Activated CD4-positive, alpha-beta T cell treated with anti-CD3 and anti-CD28 coated beads for 24 hours (primary cell): ENCODE measurements around the gene DMAC2L.
"Not testable (repeated sequence)": the region's sequence is repeated elsewhere in the genome, so short reads cannot be mapped to it uniquely, and the experiment has no call there.

Experiments
- DNase-seq, 2 donors: peaks; one replicate each; pipeline ENCODE4 v3.0.0-alpha.2; 2020; ENCODE audit warnings: low read depth in 2 of 2

Gene DMAC2L

DNA sequence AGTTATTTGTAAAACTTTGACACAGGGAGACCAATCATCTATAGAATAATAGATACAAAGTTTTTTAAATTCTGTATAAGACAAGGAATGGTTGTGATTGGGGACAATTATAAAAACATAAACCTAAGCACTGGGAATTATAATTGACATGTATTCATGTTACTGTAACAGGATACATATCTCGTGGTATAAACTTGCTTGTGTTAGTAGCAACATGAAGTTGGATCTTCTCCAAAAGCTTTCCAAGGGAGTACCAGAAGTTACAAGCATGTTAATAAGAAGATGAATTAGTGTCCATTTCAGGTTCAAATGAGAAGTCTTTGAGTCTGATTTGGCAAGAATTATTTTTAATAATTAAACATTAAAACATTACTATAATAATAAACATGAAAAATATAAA, 42.4 kb downstream of the DMAC2L start:
- no peak for DNase-seq

DNA sequence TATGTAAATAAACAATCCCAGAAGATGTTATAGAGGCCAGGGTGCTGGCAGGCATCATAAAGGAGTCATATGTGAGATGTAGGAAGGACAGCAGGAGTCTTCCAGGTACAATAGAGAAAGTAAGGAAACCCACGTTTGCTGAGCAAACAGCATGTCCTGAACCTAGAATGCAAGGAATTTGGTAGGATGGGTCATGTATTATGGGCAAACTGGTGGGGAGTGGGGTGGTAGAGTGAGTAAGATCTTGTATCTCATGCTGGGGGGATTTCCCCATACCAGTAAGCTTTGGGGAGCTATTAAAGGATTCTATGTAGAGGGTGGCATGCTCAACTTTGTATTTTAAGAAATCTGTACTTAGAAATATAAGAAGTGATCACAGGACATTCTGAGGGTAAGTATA, 43.6 kb downstream of the DMAC2L start:
- DNase-seq, result no peak

DNA sequence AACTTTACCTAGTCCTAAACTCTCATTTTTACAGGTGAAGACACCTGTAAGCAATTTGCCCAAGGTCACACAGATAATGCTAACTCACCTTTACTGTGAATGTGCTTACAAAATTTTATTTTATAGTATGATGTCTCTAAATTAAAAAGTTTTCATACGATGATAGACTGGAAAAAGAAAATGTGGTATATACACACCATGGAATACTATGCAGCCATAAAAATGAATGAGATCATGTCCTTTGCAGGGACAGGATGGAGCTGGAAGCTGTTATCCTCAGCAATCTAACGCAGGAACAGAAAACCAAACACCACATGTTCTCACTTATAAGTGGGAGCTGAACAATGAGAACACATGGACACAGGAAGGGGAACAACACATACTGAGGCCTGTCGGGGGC, 44.2 kb downstream of the DMAC2L start:
- not testable (repeated sequence) for DNase-seq

DNA sequence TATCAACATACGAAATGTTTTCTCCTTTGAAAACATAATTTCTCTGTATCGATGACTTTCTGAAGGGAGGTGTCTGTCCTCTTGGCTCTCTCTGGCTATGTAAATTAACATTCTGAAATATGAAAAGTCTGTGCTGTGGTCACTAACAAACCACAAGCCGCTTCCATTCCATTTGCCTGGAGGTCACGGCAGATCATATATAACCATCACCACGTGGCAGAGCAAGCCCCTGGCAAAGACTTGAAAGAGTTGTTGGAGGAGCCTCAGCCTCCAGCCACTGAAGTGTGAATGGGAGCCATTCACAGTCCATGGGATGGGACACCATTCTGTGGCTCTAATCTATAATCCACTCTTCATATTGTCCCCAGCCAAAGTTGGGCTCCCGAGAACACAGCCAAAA, 45.0 kb downstream of the DMAC2L start:
- no peak for DNase-seq

DNA sequence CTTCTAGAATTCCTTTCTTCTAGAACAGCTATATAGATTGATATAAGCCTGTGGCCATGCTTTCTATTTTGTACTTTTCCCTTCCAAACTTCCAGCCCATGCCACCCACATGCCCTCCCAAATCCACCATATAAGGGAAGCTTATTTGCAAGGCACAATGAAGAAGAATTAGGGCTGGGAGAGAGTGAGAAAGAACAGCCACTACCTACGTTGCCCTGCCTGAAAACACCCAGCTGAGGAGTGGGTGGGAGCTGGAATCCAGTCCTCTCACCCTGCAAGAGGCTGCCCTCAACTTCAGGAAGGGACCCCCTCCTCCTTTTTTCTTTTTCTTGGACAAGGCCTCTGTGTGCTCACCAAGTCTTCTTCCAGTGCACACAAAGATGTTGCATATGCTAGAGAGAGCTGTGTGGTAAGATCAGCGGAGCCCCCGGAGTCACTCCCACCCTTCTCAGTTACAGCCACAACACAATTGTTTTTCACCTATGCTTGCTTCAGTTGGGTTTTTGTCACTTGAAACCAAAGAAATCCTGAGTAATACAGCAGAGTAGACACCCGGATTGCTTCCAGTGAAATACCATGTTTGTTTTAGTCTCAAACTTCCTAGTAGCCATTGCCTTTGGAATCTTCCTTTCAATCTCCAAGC, 45.8 kb downstream of the DMAC2L start:
- DNase-seq, result no peak

DNA sequence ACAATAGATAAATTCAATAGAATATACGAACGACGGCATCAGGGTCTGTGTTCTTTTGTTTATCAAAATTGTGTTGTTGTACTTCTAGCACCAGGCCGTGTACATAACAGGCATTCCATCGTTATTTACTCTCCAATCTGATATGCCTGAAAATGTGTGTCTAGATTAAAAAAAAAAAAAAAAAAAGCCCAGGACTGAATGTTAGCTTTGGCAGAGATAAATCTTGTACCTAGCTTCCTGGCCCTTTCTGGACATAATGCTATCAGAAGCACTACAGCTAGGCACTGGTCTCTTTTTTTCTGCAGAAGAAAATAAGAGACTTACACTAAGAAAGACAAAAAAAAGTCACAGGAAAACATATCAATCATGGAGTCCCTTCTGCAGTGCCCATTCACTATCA, 47.5 kb downstream of the DMAC2L start:
- no peak for DNase-seq

DNA sequence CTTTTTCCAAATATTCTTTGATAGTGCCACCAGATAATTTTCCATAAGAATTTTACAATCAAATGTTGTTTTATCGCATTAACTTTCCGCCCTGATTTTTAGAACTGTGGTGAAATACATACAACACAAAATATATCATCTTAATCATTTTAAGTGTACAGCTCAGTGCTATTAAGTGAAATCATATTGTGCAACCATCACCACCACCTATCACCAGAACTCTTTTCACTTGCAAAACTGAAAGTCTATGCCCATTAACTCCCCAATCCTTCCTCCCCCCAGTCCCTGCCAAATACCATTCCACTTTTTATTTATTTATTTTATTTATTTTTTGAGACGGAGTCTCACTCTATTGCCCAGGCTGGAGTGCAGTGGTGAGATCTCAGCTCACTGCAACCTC, 48.0 kb downstream of the DMAC2L start:
- no peak for DNase-seq

DNA sequence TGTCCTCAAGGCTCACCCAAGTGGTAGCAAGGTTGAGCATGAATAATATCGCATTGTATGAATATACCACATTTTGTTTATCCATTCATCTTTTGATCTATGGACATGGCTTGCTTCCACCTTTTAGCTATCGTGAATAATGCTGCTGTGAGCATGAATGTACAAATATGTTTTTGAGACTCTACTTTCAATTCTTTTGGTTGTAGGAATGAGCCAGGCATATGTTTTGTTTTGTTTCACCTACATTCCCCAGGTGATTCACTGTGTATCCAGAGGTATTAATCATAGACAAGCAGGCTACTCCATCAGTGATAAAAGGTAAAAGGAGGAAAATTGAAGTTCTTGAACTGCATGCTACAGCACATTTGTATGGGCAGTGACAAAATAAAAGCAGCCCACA, 48.7 kb downstream of the DMAC2L start:
- DNase-seq, result no peak

DNA sequence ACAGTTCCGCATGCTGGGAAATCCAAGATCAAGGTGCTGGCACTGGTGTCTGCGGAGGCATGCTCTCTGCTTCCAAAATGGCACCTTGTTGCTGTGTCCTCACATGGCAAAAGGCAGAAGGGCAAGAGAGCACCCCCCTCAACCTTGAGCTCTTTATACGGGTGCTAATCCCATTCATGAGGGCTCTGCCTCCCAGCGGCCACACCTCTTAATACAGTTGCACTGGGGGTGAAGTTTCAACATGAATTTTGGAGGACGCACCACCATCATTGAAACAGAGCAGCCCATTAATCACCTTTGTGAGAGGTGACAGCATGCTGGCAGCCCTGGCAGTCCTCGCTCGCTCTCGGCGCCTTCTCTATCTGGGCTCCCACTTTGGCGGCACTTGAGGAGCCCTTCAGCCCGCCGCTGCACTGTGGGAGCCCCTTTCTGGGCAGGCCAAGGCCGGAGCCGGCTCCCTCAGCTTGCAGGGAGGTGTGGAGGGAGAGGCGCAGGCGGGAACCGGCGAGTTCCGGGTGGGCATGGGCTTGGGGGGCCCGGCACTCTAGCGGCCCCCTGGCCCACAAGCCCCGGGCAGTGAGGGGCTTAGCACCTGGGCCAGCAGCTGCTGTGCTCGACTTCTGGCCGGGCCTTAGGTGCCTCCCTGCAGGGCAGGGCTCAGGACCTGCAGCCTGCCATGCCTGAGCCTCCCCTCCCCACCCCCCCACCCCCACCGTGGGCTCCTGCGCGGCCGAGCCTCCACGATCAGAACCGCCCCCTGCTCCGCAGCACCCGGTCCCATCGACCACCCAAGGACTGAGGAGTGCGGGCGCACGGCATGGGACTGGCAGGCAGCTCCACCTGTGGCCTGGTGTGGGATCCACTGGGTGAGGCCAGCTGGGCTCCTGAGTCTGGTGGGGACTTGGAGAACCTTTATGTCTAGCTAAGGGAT, 49.6 kb downstream of the DMAC2L start:
- DNase-seq, result not testable (repeated sequence)

DNA sequence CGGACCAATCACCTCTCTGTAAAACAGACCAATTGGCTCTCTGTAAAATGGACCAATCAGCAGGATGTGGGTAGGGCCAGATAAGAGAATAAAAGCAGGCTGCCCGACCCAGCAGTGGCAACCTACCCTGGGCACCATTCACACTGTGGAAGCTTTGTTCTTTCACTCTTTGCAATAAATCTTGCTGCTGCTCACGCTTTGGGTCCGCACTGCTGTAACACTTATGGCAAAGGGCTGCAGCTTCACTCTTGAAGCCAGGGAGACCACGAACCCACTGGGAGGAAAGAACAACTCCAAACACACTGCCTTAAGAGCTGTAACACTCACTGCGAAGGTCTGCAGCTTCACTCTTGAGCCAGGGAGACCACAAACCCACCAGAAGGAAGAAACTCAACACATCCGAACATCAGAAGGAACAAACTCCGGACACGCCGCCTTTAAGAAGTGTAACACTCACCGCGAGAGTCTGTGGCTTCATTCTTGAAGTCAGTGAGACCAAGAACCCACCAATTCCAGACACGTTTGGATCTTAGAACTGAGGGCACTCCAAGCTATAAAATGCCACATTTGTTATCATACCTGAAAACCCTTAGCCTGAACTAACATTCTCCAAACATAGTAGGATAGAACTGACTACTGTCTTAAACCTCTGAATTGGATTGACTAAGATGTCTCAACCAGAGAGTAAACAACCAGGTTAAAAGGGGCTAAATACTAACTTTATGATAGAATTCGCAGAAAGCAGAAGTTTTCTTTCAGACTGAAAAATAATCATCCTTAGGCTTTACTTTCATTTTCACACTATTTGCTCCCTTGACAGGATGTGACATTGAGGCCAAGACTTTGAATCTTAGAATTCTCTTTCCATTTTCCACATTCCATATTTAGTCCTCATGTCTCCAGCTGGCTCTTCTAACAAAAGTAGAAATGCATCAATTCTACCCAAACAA, 50.9 kb downstream of the DMAC2L start:
- no peak for DNase-seq

DNA sequence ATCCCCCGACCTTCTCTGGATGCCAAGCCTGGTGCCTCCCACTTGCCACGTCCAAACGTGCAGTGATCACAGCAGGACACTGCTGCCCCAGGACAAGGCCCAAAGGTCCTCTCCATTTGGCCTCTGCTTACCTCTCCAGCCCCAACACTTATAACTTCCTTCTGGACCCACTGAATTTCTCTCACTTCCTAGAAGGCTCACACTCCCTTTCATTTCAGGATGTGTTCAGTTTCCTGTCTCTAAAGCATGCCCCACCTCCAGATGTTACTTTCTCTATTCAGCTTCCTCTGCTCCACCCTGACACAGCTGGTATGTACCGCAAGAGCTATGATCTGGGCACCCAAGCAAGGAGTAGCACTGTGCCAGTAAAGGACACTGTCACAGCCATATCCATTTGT, 51.6 kb downstream of the DMAC2L start:
- peak in 1 of 2 donors; percentile 9 for DNase-seq

DNA sequence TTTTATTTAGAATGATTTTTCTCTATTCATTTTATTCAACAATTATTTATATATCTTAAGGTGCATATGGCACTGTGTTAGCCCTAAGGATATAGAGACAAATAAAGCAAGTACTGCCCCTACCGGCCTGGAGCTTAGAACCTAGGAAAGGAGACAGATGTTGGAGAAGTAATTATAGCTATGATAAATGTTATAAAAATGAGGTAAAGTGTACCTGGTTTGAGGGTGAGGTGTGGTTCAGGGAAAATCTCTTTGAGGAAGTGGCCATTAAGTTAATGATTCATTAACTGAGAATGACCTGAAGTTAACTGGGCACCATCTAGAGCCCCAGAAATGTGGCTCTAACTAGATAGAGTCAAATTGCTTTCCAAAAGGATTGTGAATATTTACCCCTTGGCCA, 52.7 kb downstream of the DMAC2L start:
- no peak for DNase-seq

DNA sequence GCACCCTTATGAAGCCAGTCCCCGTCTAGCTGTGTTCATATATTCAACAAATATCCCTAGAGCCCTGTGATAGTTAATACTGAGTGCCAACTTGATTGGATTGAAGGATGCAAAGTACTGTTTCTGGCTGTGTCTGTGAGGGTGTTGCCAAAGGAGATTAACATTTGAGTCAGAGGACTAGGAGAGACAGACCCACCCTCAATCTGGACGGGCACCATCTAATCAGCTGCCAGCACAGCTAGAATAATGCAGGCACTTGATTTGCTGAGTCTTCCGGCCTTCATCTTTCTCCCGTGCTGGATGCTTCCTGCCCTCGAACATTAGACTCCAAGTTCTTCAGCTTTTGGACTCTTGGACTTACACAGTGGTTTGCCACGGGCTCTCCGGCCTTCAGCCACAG, 53.4 kb downstream of the DMAC2L start:
- DNase-seq, result not testable (repeated sequence)

DNA sequence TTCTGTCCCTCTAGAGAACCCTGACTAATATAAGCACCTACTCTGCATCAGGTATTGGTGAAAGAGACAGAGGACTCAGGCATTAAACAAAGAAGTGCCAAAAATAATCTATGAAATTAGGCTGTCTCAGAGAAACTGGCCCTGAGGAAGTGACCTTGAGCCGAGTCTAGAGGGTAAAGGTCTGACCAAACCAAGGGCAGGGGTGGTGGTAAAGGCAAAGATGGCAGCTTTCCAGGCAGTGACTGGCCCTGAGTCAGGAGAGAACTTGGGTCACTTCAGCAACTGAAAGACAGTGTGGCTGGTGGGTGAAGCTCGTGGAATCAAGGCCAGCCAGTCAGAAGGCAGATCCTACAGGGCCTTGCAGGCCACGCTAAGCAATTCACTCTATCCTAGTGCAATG, 54.0 kb downstream of the DMAC2L start:
- DNase-seq, result no peak

DNA sequence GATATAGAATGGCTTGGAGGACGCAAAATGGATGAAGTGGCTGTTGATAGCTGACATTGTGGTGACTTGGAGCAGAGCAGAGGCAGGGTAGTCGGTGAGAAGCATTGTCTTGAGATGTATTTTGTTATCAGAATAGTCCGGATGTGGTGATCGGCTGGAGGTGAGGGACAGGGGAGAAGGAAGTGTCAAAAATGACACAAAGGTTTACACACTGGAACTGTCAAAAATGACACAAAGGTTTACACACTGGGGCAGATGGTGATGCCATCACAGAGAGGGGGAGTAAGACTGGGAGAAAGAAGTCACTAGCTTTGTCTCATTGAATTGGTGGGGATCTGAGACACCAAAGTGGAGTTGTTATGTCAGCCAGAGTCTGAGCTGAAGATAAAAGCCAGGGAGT, 54.5 kb downstream of the DMAC2L start:
- no peak for DNase-seq

DNA sequence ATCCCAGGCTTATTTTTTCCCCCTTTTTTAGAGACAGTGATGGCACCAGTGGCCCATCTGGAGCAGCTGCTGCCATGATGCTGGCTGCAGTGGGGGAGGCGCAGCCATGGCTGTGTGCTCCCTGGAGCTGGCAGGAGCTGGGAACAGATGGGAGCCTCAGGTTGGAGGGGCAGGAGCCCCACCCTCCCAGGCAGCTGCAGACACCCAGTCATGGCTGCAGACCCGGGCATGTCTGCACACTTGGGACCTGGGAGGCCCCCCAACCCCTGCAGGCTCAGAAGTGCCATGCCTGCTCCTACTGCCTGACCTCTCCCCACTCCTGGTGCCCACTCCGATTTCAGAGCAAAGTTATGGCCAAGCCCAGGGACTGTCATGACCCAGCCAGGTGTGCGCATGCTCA, 59.4 kb downstream of the DMAC2L start:
- no peak for DNase-seq

DNA sequence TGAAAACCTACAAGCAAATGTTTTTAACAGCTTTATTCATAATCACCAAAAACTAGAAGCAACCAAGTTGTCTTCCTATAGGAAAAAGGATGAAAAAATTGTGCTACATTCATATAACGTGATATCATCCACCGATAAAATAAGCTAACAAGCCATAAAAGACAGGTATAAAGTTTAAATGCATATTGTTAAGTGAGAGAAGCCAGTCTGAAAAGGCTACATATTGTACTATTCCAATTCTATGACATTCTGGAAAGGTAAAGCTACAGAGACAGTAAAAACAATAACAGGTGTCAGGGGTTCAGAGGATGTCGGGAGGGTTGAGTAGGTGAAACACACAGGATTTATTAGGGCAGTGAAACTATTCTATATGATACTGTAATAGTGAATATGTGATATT, 61.8 kb downstream of the DMAC2L start:
- DNase-seq, result no peak

DNA sequence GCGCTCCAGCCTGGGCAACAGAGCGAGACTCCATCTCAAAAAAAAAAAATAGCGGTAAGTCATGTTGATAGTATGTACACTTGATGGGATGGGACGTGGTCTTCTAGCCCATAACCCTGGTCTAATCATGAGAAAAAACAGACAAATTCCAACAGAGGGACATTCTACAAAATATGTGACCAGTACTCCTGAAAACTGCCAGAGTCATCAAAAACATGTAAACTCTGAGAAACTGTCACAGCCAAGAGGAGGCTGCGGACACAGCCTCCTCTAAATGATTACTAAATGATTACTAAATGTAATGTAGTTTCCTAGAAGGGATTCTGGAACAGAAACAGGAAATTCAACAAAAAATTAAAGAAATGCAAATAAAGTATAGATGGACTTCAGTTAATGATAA, 63.6 kb downstream of the DMAC2L start:
- DNase-seq, result no peak
